WERI-Rb-1 (cell line): ENCODE measurements around the gene PTMS.

Experiments
- DNase-seq: peaks from one replicate; pipeline ENCODE4 v3.0.0-alpha.2; 2020
- H3K27ac ChIP-seq: fragments of 250-450 bp; sonication (Bioruptor Pico); 2 replicates; pipeline ENCODE4 v1.5.1; 2020; ENCODE audit warnings: mild to moderate bottlenecking, moderate library complexity
- H3K27me3 ChIP-seq: fragments of 250-450 bp; sonication (Bioruptor Pico); 2 replicates; pipeline ENCODE4 v1.5.1; 2021; ENCODE audit warnings: mild to moderate bottlenecking, low read depth, moderate library complexity; ENCODE audit not compliant: insufficient read depth, severe bottlenecking
- H3K36me3 ChIP-seq: fragments of 250-450 bp; sonication (Bioruptor Pico); 2 replicates; pipeline ENCODE4 v1.5.1; 2020; ENCODE audit warnings: mild to moderate bottlenecking, moderate library complexity
- H3K4me3 ChIP-seq: 2 replicates; pipeline ENCODE4 v1.5.1; 2011; ENCODE audit warnings: low read depth, mild to moderate bottlenecking, control low read depth, low read length
- H3K9me3 ChIP-seq: fragments of 250-450 bp; sonication (Bioruptor Pico); 2 replicates; pipeline ENCODE4 v1.5.1; 2021; ENCODE audit warnings: mild to moderate bottlenecking, moderate library complexity; ENCODE audit not compliant: severe bottlenecking
- TF ChIP-seq, protein P1 (sequence below): IDR thresholded peaks from 2 replicates; pipeline ENCODE4 v1.5.1; 2011; ENCODE audit warnings: low read depth, mild to moderate bottlenecking, control low read depth, inconsistent platforms, low read length

The PTMS gene

DNA sequence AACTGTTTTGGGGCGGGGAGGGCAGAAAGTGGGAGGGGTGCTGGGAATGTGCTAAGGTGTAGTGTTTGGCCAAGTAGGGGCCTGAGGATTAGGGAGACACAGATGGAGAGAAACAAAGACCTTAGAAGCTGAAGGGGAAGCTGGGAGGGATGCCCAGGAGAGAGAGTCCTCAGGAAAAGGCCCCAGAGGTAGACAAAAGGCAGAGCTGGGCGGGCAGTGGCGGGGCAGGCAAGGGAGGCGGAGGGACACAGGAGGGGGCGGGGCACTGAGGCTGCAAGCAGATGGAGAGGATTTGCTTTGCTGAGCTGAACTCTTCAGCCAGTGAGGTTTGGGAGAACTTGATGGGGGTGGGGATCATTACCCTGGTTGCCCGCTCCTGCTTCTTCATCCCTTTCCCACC, 2.8 kb downstream of the PTMS start:
- H3K27me3 ChIP-seq, result no peaks in the 10 kb centered on the region
- TF ChIP-seq, protein P1, sequence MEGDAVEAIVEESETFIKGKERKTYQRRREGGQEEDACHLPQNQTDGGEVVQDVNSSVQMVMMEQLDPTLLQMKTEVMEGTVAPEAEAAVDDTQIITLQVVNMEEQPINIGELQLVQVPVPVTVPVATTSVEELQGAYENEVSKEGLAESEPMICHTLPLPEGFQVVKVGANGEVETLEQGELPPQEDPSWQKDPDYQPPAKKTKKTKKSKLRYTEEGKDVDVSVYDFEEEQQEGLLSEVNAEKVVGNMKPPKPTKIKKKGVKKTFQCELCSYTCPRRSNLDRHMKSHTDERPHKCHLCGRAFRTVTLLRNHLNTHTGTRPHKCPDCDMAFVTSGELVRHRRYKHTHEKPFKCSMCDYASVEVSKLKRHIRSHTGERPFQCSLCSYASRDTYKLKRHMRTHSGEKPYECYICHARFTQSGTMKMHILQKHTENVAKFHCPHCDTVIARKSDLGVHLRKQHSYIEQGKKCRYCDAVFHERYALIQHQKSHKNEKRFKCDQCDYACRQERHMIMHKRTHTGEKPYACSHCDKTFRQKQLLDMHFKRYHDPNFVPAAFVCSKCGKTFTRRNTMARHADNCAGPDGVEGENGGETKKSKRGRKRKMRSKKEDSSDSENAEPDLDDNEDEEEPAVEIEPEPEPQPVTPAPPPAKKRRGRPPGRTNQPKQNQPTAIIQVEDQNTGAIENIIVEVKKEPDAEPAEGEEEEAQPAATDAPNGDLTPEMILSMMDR, result no peak
- peak overlapping the region; percentile 76 for H3K4me3 ChIP-seq
- peaks cover 47% of the 10 kb centered on the region for H3K36me3 ChIP-seq
- peak; percentile 97 for DNase-seq
- no peaks in the 10 kb centered on the region for H3K9me3 ChIP-seq
- peak overlapping the region; percentile 96 for H3K27ac ChIP-seq

DNA sequence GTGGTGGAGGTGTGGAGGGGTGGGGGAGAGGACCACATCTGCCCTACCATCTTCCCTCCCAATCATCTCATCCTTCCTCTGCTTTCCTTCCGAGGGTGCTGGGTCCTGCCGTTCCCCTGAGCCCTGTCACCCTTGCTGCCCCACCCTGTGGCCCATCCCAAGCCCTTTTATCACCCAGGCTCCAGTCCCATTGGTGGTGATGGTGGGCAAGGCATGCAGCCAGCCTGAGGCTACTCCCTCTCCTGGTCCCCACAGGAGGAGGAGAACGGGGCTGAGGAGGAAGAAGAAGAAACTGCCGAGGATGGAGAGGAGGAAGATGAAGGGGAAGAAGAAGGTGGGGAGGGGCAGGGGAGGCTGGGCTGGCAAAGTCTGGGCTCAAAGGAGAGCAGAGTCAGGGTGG, 3.5 kb downstream of the PTMS start:
- peaks cover 51% of the 10 kb centered on the region for H3K36me3 ChIP-seq
- peak overlapping the region; percentile 96 for H3K27ac ChIP-seq
- TF ChIP-seq, protein P1, result no peak
- H3K9me3 ChIP-seq, result no peaks in the 10 kb centered on the region
- H3K4me3 ChIP-seq, result peak overlapping the region; percentile 76
- no peak for DNase-seq
- H3K27me3 ChIP-seq, result no peaks in the 10 kb centered on the region

DNA sequence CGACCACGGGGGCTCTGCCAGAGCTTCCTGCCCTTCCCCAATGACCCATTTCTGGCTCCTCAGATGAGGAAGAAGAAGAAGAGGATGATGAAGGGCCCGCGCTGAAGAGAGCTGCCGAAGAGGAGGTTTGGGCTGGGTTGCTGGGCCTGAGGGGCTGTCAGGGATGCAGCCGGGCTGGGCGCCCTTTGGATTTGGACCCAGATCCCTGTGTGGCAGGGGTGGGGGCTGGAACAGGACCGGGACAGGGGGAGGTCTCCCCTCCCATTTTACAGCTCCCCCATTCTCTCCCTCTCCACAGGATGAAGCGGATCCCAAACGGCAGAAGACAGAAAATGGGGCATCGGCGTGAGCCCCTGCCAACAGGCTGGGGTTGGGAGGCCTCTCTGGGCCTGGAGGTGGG, 3.9 kb downstream of the PTMS start:
- no peaks in the 10 kb centered on the region for H3K27me3 ChIP-seq
- TF ChIP-seq, protein P1, result no peak
- peak overlapping the region; percentile 96 for H3K27ac ChIP-seq
- peaks cover 55% of the 10 kb centered on the region for H3K36me3 ChIP-seq
- H3K9me3 ChIP-seq, result no peaks in the 10 kb centered on the region
- H3K4me3 ChIP-seq, result no peak overlapping the region
- DNase-seq, result no peak

DNA sequence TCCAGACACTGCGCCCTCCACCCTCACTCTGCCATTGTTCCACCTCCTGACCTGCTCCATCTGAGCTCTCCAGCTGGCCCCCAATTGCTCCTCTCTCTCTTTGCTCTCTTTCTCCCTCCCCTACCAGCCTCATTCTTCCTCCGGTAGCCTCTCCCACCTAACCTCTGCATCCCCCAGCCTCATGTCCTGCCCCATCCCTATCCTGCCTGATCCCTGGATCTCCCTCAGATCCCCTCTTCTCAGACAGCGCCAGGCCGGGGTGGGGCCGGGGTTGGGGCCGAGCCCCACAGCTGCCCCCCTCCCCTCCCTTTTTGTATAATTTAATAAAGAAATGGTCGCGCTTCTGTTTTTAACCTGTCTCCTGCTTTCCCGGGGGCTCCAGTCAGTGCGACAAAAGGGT, 4.4 kb downstream of the PTMS start:
- H3K4me3 ChIP-seq, result no peak overlapping the region
- peak overlapping the region; percentile 96 for H3K27ac ChIP-seq
- no peaks in the 10 kb centered on the region for H3K9me3 ChIP-seq
- no peak for DNase-seq
- no peaks in the 10 kb centered on the region for H3K27me3 ChIP-seq
- H3K36me3 ChIP-seq, result peaks cover 60% of the 10 kb centered on the region
- TF ChIP-seq, protein P1, result no peak

DNA sequence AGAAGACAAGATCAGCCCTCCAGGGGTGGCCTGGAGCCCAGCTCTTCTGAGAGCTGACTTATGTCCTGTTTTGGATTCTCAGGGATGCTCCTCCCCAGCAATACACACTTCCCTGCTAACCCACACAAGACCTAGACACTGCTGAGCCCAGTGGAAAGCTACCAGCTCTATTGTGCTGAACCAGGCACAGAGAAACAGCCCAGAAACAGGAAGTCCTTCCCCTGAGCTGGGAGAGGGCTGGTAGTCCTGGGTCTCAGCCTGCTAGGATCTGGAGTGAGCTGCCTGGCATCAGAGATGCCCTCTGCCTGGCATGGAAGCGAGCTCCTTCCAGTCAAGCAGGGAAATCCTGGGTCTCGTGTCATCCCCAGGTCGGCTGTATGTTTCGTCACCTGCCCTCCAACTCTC, 4.9 kb downstream of the PTMS start:
- no peak for DNase-seq
- TF ChIP-seq, protein P1, result no peak
- Histone ChIP-seq H3K4me3 (no peak overlapping the region), H3K27ac (peak overlapping the region; percentile 96), H3K9me3 (no peaks in the 10 kb centered on the region), H3K27me3 (no peaks in the 10 kb centered on the region), H3K36me3 (peaks cover 63% of the 10 kb centered on the region)

DNA sequence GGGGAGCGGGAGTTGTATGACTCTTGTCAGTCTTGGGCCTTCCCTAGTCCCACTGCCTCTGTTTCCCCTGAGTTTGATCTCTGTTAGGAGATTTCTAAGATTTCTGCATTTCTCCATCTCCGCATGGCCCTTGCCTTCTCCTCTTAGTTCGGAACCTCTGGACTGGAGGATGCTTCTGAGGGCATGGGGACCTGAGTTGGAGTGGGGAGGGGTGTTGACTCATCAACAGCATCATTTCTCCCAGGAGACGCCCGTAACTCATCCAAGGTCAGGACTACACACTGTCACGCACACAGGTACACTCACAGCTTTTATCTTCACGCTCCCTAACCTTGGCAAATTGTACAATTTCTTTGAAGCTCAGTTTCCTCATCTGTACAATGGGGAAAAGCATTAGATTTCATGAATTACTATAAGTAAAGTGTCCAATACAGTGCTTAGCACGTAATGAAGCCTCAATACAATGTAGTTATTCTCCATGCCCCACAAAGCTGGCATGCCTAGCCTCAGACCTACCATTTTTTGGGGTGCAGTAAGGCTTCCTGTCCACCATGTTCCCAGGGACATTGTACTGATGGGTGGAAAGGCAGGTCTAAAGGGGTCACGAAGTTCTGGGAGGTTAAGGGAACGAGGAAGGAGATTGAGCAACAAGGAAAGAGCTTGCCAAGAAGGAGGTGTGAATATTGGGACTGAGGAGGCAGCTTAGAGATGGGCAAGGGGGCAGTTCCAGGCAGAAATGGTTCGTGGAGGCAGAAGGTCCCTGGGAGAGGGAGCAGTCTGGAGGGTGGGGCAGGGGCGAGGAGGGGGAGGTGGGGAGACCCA, 5.6 kb downstream of the PTMS start:
- no peaks in the 10 kb centered on the region for H3K27me3 ChIP-seq
- no peak overlapping the region for H3K4me3 ChIP-seq
- no peak overlapping the region; the same call in 1 of the 2 replicates for H3K27ac ChIP-seq
- H3K9me3 ChIP-seq, result no peaks in the 10 kb centered on the region
- DNase-seq, result no peak
- H3K36me3 ChIP-seq, result peaks cover 70% of the 10 kb centered on the region
- TF ChIP-seq, protein P1, result no peak
